NCI-H1105 (cell line): ENCODE measurements around the gene PRDM16.

Experiments used
- DNase-seq: peaks from one replicate; lab custom pipeline; 2025; lab: John Stamatoyannopoulos, UW

PRDM16 gene

GRCh38 chr1:3124246-3124645, 55.2 kb downstream of the PRDM16 start:
- no peak for DNase-seq

GRCh38 chr1:3125078-3125477, 56.1 kb downstream of the PRDM16 start:
- DNase-seq, result no peak

GRCh38 chr1:3125546-3126368, 56.8 kb downstream of the PRDM16 start:
- no peak for DNase-seq

- no peak for DNase-seq
Observed at GRCh38 chr1:3126756-3127678, 58.0 kb downstream of the PRDM16 start.

- DNase-seq, result no peak
Observed at GRCh38 chr1:3127738-3128137, 58.7 kb downstream of the PRDM16 start.

- no peak for DNase-seq
Observed at GRCh38 chr1:3128431-3129132, 59.6 kb downstream of the PRDM16 start.

- no peak for DNase-seq
Observed at GRCh38 chr1:3129133-3129490, 60.1 kb downstream of the PRDM16 start.

GRCh38 chr1:3130268-3130667, 61.3 kb downstream of the PRDM16 start:
- no peak for DNase-seq

- no peak for DNase-seq
Observed at GRCh38 chr1:3132660-3133059, 63.7 kb downstream of the PRDM16 start.

GRCh38 chr1:3133686-3134085, 64.7 kb downstream of the PRDM16 start:
- no peak for DNase-seq

GRCh38 chr1:3134381-3135072, 65.5 kb downstream of the PRDM16 start:
- no peak for DNase-seq

- peak; percentile 28 for DNase-seq
Observed at GRCh38 chr1:3135073-3135702, 66.2 kb downstream of the PRDM16 start.

- no peak for DNase-seq
Observed at GRCh38 chr1:3135744-3136455, 66.9 kb downstream of the PRDM16 start.

GRCh38 chr1:3136532-3136931, 67.5 kb downstream of the PRDM16 start:
- no peak for DNase-seq

- no peak for DNase-seq
Observed at GRCh38 chr1:3137111-3138100, 68.4 kb downstream of the PRDM16 start.

GRCh38 chr1:3138623-3139151, 69.7 kb downstream of the PRDM16 start:
- DNase-seq, result no peak

GRCh38 chr1:3139451-3139852, 70.4 kb downstream of the PRDM16 start:
- no peak for DNase-seq

- DNase-seq, result no peak
Observed at GRCh38 chr1:3139871-3140361, 70.9 kb downstream of the PRDM16 start.

- no peak for DNase-seq
Observed at GRCh38 chr1:3140437-3140836, 71.4 kb downstream of the PRDM16 start.
